ENCODE results near the gene DOHH.

DNA sequence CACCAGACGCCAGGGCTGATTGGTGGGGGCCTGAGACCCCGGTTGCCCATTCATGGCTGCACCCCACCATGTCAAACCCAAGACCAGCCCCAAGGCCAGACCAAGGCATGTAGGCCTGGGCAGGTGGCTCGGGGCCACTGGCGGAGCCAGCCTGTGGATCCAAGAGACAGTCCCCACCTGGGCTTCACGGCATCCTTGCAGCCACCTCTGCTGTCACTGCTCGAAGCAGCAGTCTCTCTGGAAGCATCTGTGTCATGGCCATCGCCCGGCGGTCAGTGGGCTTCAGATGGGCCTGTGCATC, 34.7 kb upstream of the DOHH start:
- no peak for TF ChIP-seq CHD4 (IDR thresholded peaks at IDR 0.05; ENCODE audit: borderline replicate concordance)
- TF ChIP-seq, protein P1, sequence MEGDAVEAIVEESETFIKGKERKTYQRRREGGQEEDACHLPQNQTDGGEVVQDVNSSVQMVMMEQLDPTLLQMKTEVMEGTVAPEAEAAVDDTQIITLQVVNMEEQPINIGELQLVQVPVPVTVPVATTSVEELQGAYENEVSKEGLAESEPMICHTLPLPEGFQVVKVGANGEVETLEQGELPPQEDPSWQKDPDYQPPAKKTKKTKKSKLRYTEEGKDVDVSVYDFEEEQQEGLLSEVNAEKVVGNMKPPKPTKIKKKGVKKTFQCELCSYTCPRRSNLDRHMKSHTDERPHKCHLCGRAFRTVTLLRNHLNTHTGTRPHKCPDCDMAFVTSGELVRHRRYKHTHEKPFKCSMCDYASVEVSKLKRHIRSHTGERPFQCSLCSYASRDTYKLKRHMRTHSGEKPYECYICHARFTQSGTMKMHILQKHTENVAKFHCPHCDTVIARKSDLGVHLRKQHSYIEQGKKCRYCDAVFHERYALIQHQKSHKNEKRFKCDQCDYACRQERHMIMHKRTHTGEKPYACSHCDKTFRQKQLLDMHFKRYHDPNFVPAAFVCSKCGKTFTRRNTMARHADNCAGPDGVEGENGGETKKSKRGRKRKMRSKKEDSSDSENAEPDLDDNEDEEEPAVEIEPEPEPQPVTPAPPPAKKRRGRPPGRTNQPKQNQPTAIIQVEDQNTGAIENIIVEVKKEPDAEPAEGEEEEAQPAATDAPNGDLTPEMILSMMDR (IDR thresholded peaks at IDR 0.05), result no peak
- no peak for TF ChIP-seq JUNB (IDR thresholded peaks at IDR 0.05)
- TF ChIP-seq POLR2A (IDR thresholded peaks at IDR 0.05; ENCODE audit: low read length), result no peak
- no peak for TF ChIP-seq TP53 (CRISPR knock-in tag; IDR thresholded peaks at IDR 0.05)
- TF ChIP-seq, protein P2, sequence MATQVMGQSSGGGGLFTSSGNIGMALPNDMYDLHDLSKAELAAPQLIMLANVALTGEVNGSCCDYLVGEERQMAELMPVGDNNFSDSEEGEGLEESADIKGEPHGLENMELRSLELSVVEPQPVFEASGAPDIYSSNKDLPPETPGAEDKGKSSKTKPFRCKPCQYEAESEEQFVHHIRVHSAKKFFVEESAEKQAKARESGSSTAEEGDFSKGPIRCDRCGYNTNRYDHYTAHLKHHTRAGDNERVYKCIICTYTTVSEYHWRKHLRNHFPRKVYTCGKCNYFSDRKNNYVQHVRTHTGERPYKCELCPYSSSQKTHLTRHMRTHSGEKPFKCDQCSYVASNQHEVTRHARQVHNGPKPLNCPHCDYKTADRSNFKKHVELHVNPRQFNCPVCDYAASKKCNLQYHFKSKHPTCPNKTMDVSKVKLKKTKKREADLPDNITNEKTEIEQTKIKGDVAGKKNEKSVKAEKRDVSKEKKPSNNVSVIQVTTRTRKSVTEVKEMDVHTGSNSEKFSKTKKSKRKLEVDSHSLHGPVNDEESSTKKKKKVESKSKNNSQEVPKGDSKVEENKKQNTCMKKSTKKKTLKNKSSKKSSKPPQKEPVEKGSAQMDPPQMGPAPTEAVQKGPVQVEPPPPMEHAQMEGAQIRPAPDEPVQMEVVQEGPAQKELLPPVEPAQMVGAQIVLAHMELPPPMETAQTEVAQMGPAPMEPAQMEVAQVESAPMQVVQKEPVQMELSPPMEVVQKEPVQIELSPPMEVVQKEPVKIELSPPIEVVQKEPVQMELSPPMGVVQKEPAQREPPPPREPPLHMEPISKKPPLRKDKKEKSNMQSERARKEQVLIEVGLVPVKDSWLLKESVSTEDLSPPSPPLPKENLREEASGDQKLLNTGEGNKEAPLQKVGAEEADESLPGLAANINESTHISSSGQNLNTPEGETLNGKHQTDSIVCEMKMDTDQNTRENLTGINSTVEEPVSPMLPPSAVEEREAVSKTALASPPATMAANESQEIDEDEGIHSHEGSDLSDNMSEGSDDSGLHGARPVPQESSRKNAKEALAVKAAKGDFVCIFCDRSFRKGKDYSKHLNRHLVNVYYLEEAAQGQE (IDR thresholded peaks at IDR 0.05), result no peak
- no peak for TF ChIP-seq RFX5 (IDR thresholded peaks at IDR 0.05)
- TF ChIP-seq, protein P3, sequence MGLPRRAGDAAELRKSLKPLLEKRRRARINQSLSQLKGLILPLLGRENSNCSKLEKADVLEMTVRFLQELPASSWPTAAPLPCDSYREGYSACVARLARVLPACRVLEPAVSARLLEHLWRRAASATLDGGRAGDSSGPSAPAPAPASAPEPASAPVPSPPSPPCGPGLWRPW (IDR thresholded peaks at IDR 0.05), result no peak
- TF ChIP-seq ESRRA (IDR thresholded peaks at IDR 0.05; ENCODE audit: borderline replicate concordance, low read length), result no peak
- no peak for TF ChIP-seq RCOR1 (IDR thresholded peaks at IDR 0.05; ENCODE audit: low read depth, low read length)
- no peak for TF ChIP-seq CEBPB (IDR thresholded peaks at IDR 0.05)
- TF ChIP-seq, protein P4, sequence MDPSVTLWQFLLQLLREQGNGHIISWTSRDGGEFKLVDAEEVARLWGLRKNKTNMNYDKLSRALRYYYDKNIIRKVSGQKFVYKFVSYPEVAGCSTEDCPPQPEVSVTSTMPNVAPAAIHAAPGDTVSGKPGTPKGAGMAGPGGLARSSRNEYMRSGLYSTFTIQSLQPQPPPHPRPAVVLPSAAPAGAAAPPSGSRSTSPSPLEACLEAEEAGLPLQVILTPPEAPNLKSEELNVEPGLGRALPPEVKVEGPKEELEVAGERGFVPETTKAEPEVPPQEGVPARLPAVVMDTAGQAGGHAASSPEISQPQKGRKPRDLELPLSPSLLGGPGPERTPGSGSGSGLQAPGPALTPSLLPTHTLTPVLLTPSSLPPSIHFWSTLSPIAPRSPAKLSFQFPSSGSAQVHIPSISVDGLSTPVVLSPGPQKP (IDR thresholded peaks at IDR 0.05; ENCODE audit: low read depth, low read length), result no peak

Data from A549 (cell line).